GM12873 (cell line): ENCODE measurements around the gene USP53.

Experiments used
- CTCF ChIP-seq: IDR thresholded peaks from 2 replicates; pipeline ENCODE4 v1.5.1; 2012; ENCODE audit warnings: low read depth, mild to moderate bottlenecking, moderate library complexity, low read length, control low read depth; ENCODE audit not compliant: insufficient read depth; ENCODE audit errors: missing control alignments

Gene USP53

GRCh38 chr4:119329835-119330620, 117.5 kb downstream of the USP53 start:
- TF ChIP-seq CTCF: no peak

GRCh38 chr4:119337010-119337409, 124.5 kb downstream of the USP53 start:
- no peak for TF ChIP-seq CTCF
